ENCODE data around the gene SPRR4.
"Not testable (repeated sequence)": the region's sequence is repeated elsewhere in the genome, so short reads cannot be mapped to it uniquely, and the experiment has no call there.

SPRR4 gene

GRCh38 chr1:152999818-153000217, 29.4 kb downstream of the SPRR4 start:
- TF ChIP-seq GABPA (IDR thresholded peaks at IDR 0.05; ENCODE audit: low read depth) (no peak), POLR2AphosphoS5 (IDR thresholded peaks at IDR 0.05; ENCODE audit: low read depth) (no peak), REST (IDR thresholded peaks at IDR 0.05; ENCODE audit: insufficient replicate concordance, low read depth) (no peak), SPI1 (IDR thresholded peaks at IDR 0.05; ENCODE audit: borderline replicate concordance, low read depth) (no peak), CTCF (IDR thresholded peaks at IDR 0.05; ENCODE audit: insufficient read depth, low read length) (no peak)

GRCh38 chr1:153000294-153000693, 29.8 kb downstream of the SPRR4 start:
- no peak overlapping the region for H3K4me3 ChIP-seq (replicated peaks; ENCODE audit: insufficient read depth, low read length)
- no peaks in the 10 kb centered on the region for H3K27me3 ChIP-seq (ENCODE audit: insufficient read depth, poor library complexity, severe bottlenecking)
- TF ChIP-seq CTCF (IDR thresholded peaks at IDR 0.05; ENCODE audit: insufficient read depth, low read length), result no peak
- TF ChIP-seq SPI1 (IDR thresholded peaks at IDR 0.05; ENCODE audit: borderline replicate concordance, low read depth), result no peak
- TF ChIP-seq POLR2AphosphoS5 (IDR thresholded peaks at IDR 0.05; ENCODE audit: low read depth), result no peak
- TF ChIP-seq GABPA (IDR thresholded peaks at IDR 0.05; ENCODE audit: low read depth), result no peak
- no peak for TF ChIP-seq REST (IDR thresholded peaks at IDR 0.05; ENCODE audit: insufficient replicate concordance, low read depth)
- DNase-seq (ENCODE audit: low read depth in 1 of 2, low spot score in 1 of 2), result no peak
- H3K27ac ChIP-seq (replicated peaks), result no peak overlapping the region

More at GRCh38 chr1:152999818-153000217, 29.4 kb downstream of the SPRR4 start:
- Histone ChIP-seq H3K27ac (replicated peaks) (no peak overlapping the region), H3K4me3 (replicated peaks; ENCODE audit: insufficient read depth, low read length) (no peak overlapping the region), H3K27me3 (ENCODE audit: insufficient read depth, poor library complexity, severe bottlenecking) (no peaks in the 10 kb centered on the region)
- DNase-seq (ENCODE audit: low read depth in 1 of 2, low spot score in 1 of 2), result no peak

- H3K27me3 ChIP-seq (ENCODE audit: insufficient read depth, poor library complexity, severe bottlenecking), result no peaks in the 10 kb centered on the region
- no peak for TF ChIP-seq SPI1 (IDR thresholded peaks at IDR 0.05; ENCODE audit: borderline replicate concordance, low read depth)
- TF ChIP-seq GABPA (IDR thresholded peaks at IDR 0.05; ENCODE audit: low read depth), result no peak
- no peak for TF ChIP-seq REST (IDR thresholded peaks at IDR 0.05; ENCODE audit: insufficient replicate concordance, low read depth)
- no peak for TF ChIP-seq CTCF (IDR thresholded peaks at IDR 0.05; ENCODE audit: insufficient read depth, low read length)
- no peak for TF ChIP-seq POLR2AphosphoS5 (IDR thresholded peaks at IDR 0.05; ENCODE audit: low read depth)
- DNase-seq (ENCODE audit: low read depth in 1 of 2, low spot score in 1 of 2), result no peak
- H3K4me3 ChIP-seq (replicated peaks; ENCODE audit: insufficient read depth, low read length), result no peak within 1 kb of the TSS
- no peak within 1 kb of the TSS for H3K27ac ChIP-seq (replicated peaks)
Measured at GRCh38 chr1:153001382-153001781, 30.9 kb downstream of the SPRR4 start, which contains the start of gene SPRR3. Gene SPRR3 (plus strand): TSS chr1:153001749. CDS start chr1:153003021, 1,272 bp downstream.

- H3K27ac ChIP-seq (replicated peaks); H3K27me3 ChIP-seq (ENCODE audit: insufficient read depth, poor library complexity, severe bottlenecking); DNase-seq (ENCODE audit: low read depth in 1 of 2, low spot score in 1 of 2); H3K4me3 ChIP-seq (replicated peaks; ENCODE audit: insufficient read depth, low read length): not testable (repeated sequence)
Measured at GRCh38 chr1:153011235-153011758, 40.8 kb downstream of the SPRR4 start.

GRCh38 chr1:153021829-153022228, 51.4 kb downstream of the SPRR4 start:
- not testable (repeated sequence) for H3K27me3 ChIP-seq (ENCODE audit: insufficient read depth, poor library complexity, severe bottlenecking); DNase-seq (ENCODE audit: low read depth in 1 of 2, low spot score in 1 of 2); H3K27ac ChIP-seq (replicated peaks); H3K4me3 ChIP-seq (replicated peaks; ENCODE audit: insufficient read depth, low read length)

Measured in HL-60 (cell line).